CD4-positive, alpha-beta memory T cell (primary cell): ENCODE results near the gene PRKACB. TPM values are rescaled to one million over a fixed set of nuclear protein-coding genes. Genes with fewer than 3 reads are reported as not detected.
A peak's percentile ranks its signal among the peaks of the same experiment; 100 is the strongest.
"Not testable (repeated sequence)": the region's sequence is repeated elsewhere in the genome, so short reads cannot be mapped to it uniquely, and the experiment has no call there.

ENCODE experiments used
- CTCF ChIA-PET: fragments of 350-600 bp; sonication (Branson Sonifier 250); formaldehyde crosslinking; loops from one replicate; lab custom pipeline; 2021; ENCODE audit warnings: inconsistent platforms; ENCODE audit not compliant: partially characterized antibody; lab: Charles Lee
- POLR2A ChIA-PET: fragments of 350-600 bp; sonication (Branson Sonifier 250); formaldehyde crosslinking; loops from one replicate; lab custom pipeline; 2021; ENCODE audit not compliant: partially characterized antibody; lab: Charles Lee
- DNase-seq, 5 donors: peaks; one replicate each; pipeline versions ENCODE4 v3.0.0 to v3.0.0-alpha.2; 2020 to 2022; ENCODE audit warnings: mixed read lengths in 1 of 5
- H3K27ac ChIP-seq: one replicate; pipeline ENCODE4 v1.7.0; 2013; ENCODE audit warnings: low read depth, low read length
- H3K27me3 ChIP-seq: 2 replicates; pipeline ENCODE4 v1.7.0; 2013; ENCODE audit warnings: mild to moderate bottlenecking, low read length, moderate library complexity; ENCODE audit not compliant: insufficient read depth
- H3K36me3 ChIP-seq: 2 replicates; pipeline ENCODE4 v1.7.0; 2013; ENCODE audit warnings: mild to moderate bottlenecking, low read length, moderate library complexity; ENCODE audit not compliant: insufficient read depth
- H3K4me1 ChIP-seq: 2 replicates; pipeline ENCODE4 v1.7.0; 2013; ENCODE audit warnings: mild to moderate bottlenecking, low read length, moderate library complexity; ENCODE audit not compliant: insufficient read depth
- H3K4me3 ChIP-seq, 2 donors: one replicate each; pipeline ENCODE4 v1.7.0; 2013; ENCODE audit warnings: low read length in 2 of 2, mild to moderate bottlenecking in 1 of 2
- H3K9me3 ChIP-seq, 2 donors: one replicate each; pipeline ENCODE4 v1.7.0; 2013; ENCODE audit warnings: low read length in 2 of 2, control low read depth in 1 of 2; ENCODE audit not compliant: control insufficient read depth in 1 of 2
- H3K27ac Mint-ChIP-seq, 7 donors: one replicate each; pipeline ENCODE4 v1.8.0; 2020 to 2021; ENCODE audit warnings: mixed read lengths in 7 of 7, mild to moderate bottlenecking in 6 of 7, inconsistent platforms in 3 of 7, moderate library complexity in 3 of 7
- H3K27me3 Mint-ChIP-seq, 2 donors: one replicate each; pipeline ENCODE4 v1.8.0; 2020 to 2021; ENCODE audit warnings: mixed read lengths in 2 of 2
- H3K36me3 Mint-ChIP-seq, 2 donors: one replicate each; pipeline ENCODE4 v1.8.0; 2020 to 2021; ENCODE audit warnings: mixed read lengths in 2 of 2, inconsistent platforms in 1 of 2, mild to moderate bottlenecking in 1 of 2
- H3K4me1 Mint-ChIP-seq, 4 donors: one replicate each; pipeline ENCODE4 v1.8.0; 2020 to 2021; ENCODE audit warnings: mixed read lengths in 4 of 4, mild to moderate bottlenecking in 1 of 4
- H3K4me3 Mint-ChIP-seq, 8 donors: one replicate each; pipeline ENCODE4 v1.8.0; 2020 to 2021; ENCODE audit warnings: mixed read lengths in 8 of 8, mild to moderate bottlenecking in 7 of 8, moderate library complexity in 6 of 8, inconsistent platforms in 3 of 8
- H3K9me3 Mint-ChIP-seq, 8 donors: one replicate each; pipeline ENCODE4 v1.8.0; 2020 to 2021; ENCODE audit warnings: mixed read lengths in 8 of 8, mild to moderate bottlenecking in 5 of 8, inconsistent platforms in 3 of 8, moderate library complexity in 1 of 8
- intact Hi-C: fragments of 100-400 bp; cut with micrococcal nuclease; formaldehyde crosslinking; loops from one replicate; pipeline ENCODE4 v1.15.1; 2023
- polyA plus RNA-seq, 2 donors: library from polyadenylated mRNA; unstranded; fragments of 300-500 nt; fragmentation: Illumina TruSeq; gene quantifications; one replicate each; pipeline ENCODE4 v1.2.3, GENCODE V29; 2021
- total RNA-seq, 2 experiments: library from RNA; stranded (reverse); gene quantifications; one replicate each; pipeline ENCODE4 v1.2.3, GENCODE V29; 2021

Gene PRKACB
- total and polyA plus RNA-seq, 4 experiments from 2014 or later = 75.8 to 132 (median 130) TPM

DNA sequence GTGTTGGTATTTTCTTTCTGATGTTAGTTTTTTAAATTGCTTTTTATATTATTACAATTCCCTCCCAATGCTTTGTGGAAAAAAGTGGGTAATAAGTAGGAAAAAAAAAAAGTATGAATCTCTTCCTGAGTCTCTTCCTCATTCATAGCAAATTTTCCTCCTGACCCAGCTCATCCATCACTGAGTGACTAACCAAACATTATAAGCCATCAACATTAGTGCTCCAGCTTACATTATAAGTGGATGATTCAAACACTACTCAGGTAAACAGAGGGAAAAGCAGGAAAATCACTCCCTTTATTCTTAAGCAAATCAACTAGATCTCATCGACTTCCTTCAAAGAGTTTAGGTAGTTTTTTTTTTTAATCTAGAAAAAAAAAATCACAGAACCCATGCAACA is 142.0 kb downstream of the PRKACB start:
- Mint-ChIP-seq H3K4me1 (no peaks in the 10 kb centered on the region), H3K9me3 (peaks cover 3 to 39% (median 33%) of the 10 kb centered on the region in 8 donors), H3K4me3 (no peak overlapping the region), H3K27ac (no peak overlapping the region), H3K27me3 (peaks cover 14 to 15% of the 10 kb centered on the region in 2 donors), H3K36me3 (peaks cover 7 to 14% of the 10 kb centered on the region in 2 donors)
- H3K9me3 ChIP-seq = no peaks in the 10 kb centered on the region
- H3K4me1 ChIP-seq = no peaks in the 10 kb centered on the region
- intact Hi-C loops = no loop called here
- DNase-seq = no peak
- H3K4me3 ChIP-seq = no peak overlapping the region
- ChIA-PET POLR2A (no interaction called here), CTCF (no interaction called here)
- no peaks in the 10 kb centered on the region for H3K27me3 ChIP-seq
- no peak overlapping the region for H3K27ac ChIP-seq
- no peaks in the 10 kb centered on the region for H3K36me3 ChIP-seq

GRCh38 chr1:84287389-84287788 is 143.3 kb downstream of the PRKACB start:
- H3K4me1 Mint-ChIP-seq, intact Hi-C loops, H3K36me3 ChIP-seq, H3K27me3 ChIP-seq, DNase-seq, H3K27ac ChIP-seq, H3K4me3 Mint-ChIP-seq, POLR2A ChIA-PET, H3K9me3 ChIP-seq, H3K4me1 ChIP-seq, H3K4me3 ChIP-seq, CTCF ChIA-PET: not testable (repeated sequence)
- peaks cover 3 to 41% (median 34%) of the 10 kb centered on the region in 8 donors for H3K9me3 Mint-ChIP-seq
- H3K27ac Mint-ChIP-seq = peak overlapping the region in 1 of 7 donors; percentile 4
- peaks cover 7 to 14% of the 10 kb centered on the region in 2 donors for H3K36me3 Mint-ChIP-seq
- H3K27me3 Mint-ChIP-seq = peaks cover 19 to 24% of the 10 kb centered on the region in 2 donors

Other genes with a start within 250 kb of the PRKACB start
- gene TTLL7, start 145.1 kb upstream of the PRKACB start, total RNA-seq = under 1 TPM; 0.06 to 0.25 TPM
- gene TTLL7, start 145.1 kb upstream of the PRKACB start, polyA plus RNA-seq = 1 to 10 TPM in 1 of 2 donors, under 1 TPM in 1; 0.41 to 2.8 TPM
- not detected for gene SAMD13, start 157.4 kb downstream of the PRKACB start, total RNA-seq
- gene SAMD13, start 157.4 kb downstream of the PRKACB start, polyA plus RNA-seq = under 1 TPM in 1 of 2 donors, not detected in 1; 0.22 TPM